ENCODE results near the gene NGF. TPM values are rescaled to one million over a fixed set of nuclear protein-coding genes. Genes with fewer than 3 reads are reported as not detected.

NGF gene
- total RNA-seq, 1 donor from 2014 or later: 0.78 TPM

Other genes starting within 250 kb of the NGF start
- 28.5 TPM for gene TSPAN2, start 248.7 kb downstream of the NGF start, total RNA-seq

Measured in occipital lobe (tissue), 1 donor.